Stimulated activated naive CD8-positive, alpha-beta T cell treated with anti-CD3 and anti-CD28 coated beads, Interleukin-15, amount 100 ng/mL, for 72 hours (primary cell): ENCODE data around the gene CDC14C.

Experiments
- ATAC-seq: fragments of 150-1000 bp; cut with Tn5 transposase; 2 replicates; pipeline ENCODE4 v1.10.0; 2021; ENCODE audit warnings: mild to moderate bottlenecking, moderate library complexity
- DNase-seq, 2 donors: peaks; one replicate each; pipeline ENCODE4 v3.0.0; 2021 to 2022
- H3K27ac Mint-ChIP-seq, 2 donors: one replicate each; pipeline ENCODE4 v1.8.0; 2022; ENCODE audit warnings: mild to moderate bottlenecking in 2 of 2, mixed read lengths in 2 of 2, moderate library complexity in 2 of 2
- H3K27me3 Mint-ChIP-seq: one replicate; pipeline ENCODE4 v1.8.0; 2022; ENCODE audit warnings: mixed read lengths
- H3K4me1 Mint-ChIP-seq: one replicate; pipeline ENCODE4 v1.8.0; 2022; ENCODE audit warnings: mild to moderate bottlenecking, mixed read lengths
- H3K4me3 Mint-ChIP-seq, 2 donors: one replicate each; pipeline ENCODE4 v1.8.0; 2022; ENCODE audit warnings: mild to moderate bottlenecking in 2 of 2, mixed read lengths in 2 of 2, moderate library complexity in 1 of 2
- H3K9me3 Mint-ChIP-seq, 2 donors: one replicate each; pipeline ENCODE4 v1.8.0; 2022; ENCODE audit warnings: mixed read lengths in 2 of 2

Gene CDC14C

GRCh38 chr7:48943279-48943990 is 19.1 kb downstream of the CDC14C start:
- DNase-seq (no peak), ATAC-seq (no peak)
- Mint-ChIP-seq H3K4me3 (no peak overlapping the region), H3K4me1 (no peaks in the 10 kb centered on the region), H3K9me3 (peaks cover 6 to 8% of the 10 kb centered on the region in 2 donors), H3K27me3 (no peaks in the 10 kb centered on the region), H3K27ac (no peak overlapping the region)

GRCh38 chr7:48955916-48956315 is 31.6 kb downstream of the CDC14C start:
- no peak for DNase-seq
- no peak for ATAC-seq
- no peak overlapping the region for H3K4me3 Mint-ChIP-seq
- no peaks in the 10 kb centered on the region for H3K4me1 Mint-ChIP-seq
- H3K27ac Mint-ChIP-seq: no peak overlapping the region
- peaks cover 1 to 3% of the 10 kb centered on the region in 2 donors for H3K9me3 Mint-ChIP-seq
- no peaks in the 10 kb centered on the region for H3K27me3 Mint-ChIP-seq

- DNase-seq: no peak
- no peaks in the 10 kb centered on the region for H3K4me1 Mint-ChIP-seq
- H3K9me3 Mint-ChIP-seq: no peaks in the 10 kb centered on the region
- no peak overlapping the region for H3K4me3 Mint-ChIP-seq
- no peak overlapping the region for H3K27ac Mint-ChIP-seq
- H3K27me3 Mint-ChIP-seq: no peaks in the 10 kb centered on the region
- no peak for ATAC-seq
Measured at GRCh38 chr7:48959676-48960075, 35.3 kb downstream of the CDC14C start.

GRCh38 chr7:48962821-48963505 is 38.6 kb downstream of the CDC14C start:
- ATAC-seq (no peak), DNase-seq (no peak)
- Mint-ChIP-seq H3K4me3 (no peak overlapping the region), H3K9me3 (no peaks in the 10 kb centered on the region), H3K27me3 (no peaks in the 10 kb centered on the region), H3K27ac (no peak overlapping the region), H3K4me1 (no peaks in the 10 kb centered on the region)

- H3K9me3 Mint-ChIP-seq: no peaks in the 10 kb centered on the region
- H3K4me1 Mint-ChIP-seq: no peaks in the 10 kb centered on the region
- H3K27ac Mint-ChIP-seq: no peak overlapping the region
- H3K4me3 Mint-ChIP-seq: no peak overlapping the region
- DNase-seq (no peak), ATAC-seq (no peak)
- H3K27me3 Mint-ChIP-seq: no peaks in the 10 kb centered on the region
Measured at GRCh38 chr7:48964074-48964473, 39.7 kb downstream of the CDC14C start.

GRCh38 chr7:48971173-48971572 is 46.8 kb downstream of the CDC14C start:
- no peak overlapping the region for H3K4me3 Mint-ChIP-seq
- peaks cover 0 to 24% of the 10 kb centered on the region in 2 donors for H3K9me3 Mint-ChIP-seq
- no peaks in the 10 kb centered on the region for H3K4me1 Mint-ChIP-seq
- DNase-seq (no peak), ATAC-seq (no peak)
- no peaks in the 10 kb centered on the region for H3K27me3 Mint-ChIP-seq
- H3K27ac Mint-ChIP-seq: no peak overlapping the region

GRCh38 chr7:48976253-48976652 is 51.9 kb downstream of the CDC14C start:
- Mint-ChIP-seq H3K4me3 (no peak overlapping the region), H3K27me3 (no peaks in the 10 kb centered on the region), H3K4me1 (no peaks in the 10 kb centered on the region), H3K9me3 (peaks cover 0 to 18% of the 10 kb centered on the region in 2 donors), H3K27ac (no peak overlapping the region)
- no peak for ATAC-seq
- DNase-seq: no peak

- peaks cover 5 to 20% of the 10 kb centered on the region in 2 donors for H3K9me3 Mint-ChIP-seq
- DNase-seq (no peak), ATAC-seq (no peak)
- H3K27ac Mint-ChIP-seq: no peak overlapping the region
- no peak overlapping the region for H3K4me3 Mint-ChIP-seq
- H3K27me3 Mint-ChIP-seq: no peaks in the 10 kb centered on the region
- no peaks in the 10 kb centered on the region for H3K4me1 Mint-ChIP-seq
Measured at GRCh38 chr7:48976850-48977249, 52.5 kb downstream of the CDC14C start.
